Stimulated activated CD4-positive, alpha-beta T cell treated with anti-CD3 and anti-CD28 coated beads, TNF-alpha, amount 100 ng/mL, for 4 hours (primary cell): ENCODE data around the gene CMTM3.
"Not testable (repeated sequence)": the region's sequence is repeated elsewhere in the genome, so short reads cannot be mapped to it uniquely, and the experiment has no call there.

ENCODE experiments used
- DNase-seq, 3 experiments: peaks; one replicate each; pipeline ENCODE4 v3.0.0-alpha.2; 2020; ENCODE audit warnings: low read depth in 3 of 3

The CMTM3 gene, protein sequence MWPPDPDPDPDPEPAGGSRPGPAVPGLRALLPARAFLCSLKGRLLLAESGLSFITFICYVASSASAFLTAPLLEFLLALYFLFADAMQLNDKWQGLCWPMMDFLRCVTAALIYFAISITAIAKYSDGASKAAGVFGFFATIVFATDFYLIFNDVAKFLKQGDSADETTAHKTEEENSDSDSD

DNA sequence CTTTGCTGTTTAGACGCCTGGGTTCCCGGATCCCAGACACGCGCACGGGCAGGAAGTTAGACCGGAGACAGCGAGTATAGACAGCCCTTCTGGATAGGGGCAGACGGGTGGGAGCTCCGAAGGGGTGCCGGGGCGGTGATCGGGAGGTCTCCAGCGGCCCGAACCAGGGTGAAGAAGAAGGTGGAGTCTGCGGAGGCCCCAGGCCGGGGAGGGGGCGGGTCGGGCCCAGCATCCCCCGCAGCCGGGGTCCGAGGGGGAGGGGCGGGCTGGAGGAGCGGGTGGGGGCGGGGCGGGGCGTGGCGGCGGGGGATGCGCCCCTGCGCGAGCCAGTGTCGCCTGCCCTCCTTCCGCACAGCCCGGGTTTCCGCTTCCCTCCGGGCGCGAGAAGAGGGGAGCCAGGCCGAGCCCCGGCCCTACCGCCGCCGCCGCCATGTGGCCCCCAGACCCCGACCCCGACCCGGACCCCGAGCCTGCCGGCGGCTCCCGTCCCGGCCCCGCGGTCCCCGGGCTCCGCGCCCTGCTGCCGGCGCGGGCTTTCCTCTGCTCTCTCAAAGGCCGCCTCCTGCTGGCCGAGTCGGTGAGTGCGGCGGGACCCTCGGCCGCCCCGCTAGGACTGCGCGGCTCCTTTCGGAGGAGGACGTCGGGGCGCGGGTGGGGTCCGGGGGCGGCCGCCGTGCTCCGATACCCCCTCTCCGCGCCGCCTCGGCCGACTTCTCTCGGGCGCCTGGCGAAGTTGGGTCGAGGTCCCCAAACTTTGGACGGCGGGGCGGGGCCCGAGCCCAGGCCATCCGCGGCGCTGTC, at the start of gene CMTM3:
CMTM3 (plus strand) TSS at position 329 of the 801 bp plus-strand sequence; CDS start at position 431, 102 bp downstream.
- peak; percentile 52 to 70 (median 62) for DNase-seq

DNA sequence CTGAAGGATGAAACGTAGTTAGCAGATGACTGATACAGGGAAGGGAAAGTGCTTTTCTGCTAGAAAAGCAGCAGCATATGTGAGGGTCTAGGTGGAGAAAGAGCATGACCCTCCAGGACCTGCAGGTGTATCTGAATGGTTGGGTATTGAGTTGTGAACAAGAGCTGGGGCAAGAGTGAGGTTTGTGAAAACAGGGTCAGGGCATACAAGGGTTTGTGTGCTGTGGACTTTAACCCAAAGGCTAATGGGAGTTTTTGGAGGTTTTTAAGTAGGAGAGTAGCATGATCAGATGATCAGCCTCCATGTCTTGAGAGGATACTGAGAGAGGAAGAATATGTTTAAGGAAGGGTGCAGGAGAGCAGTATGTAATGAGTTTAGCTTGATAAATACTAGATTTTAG, 44.4 kb upstream of the CMTM3 start:
- no peak for DNase-seq

DNA sequence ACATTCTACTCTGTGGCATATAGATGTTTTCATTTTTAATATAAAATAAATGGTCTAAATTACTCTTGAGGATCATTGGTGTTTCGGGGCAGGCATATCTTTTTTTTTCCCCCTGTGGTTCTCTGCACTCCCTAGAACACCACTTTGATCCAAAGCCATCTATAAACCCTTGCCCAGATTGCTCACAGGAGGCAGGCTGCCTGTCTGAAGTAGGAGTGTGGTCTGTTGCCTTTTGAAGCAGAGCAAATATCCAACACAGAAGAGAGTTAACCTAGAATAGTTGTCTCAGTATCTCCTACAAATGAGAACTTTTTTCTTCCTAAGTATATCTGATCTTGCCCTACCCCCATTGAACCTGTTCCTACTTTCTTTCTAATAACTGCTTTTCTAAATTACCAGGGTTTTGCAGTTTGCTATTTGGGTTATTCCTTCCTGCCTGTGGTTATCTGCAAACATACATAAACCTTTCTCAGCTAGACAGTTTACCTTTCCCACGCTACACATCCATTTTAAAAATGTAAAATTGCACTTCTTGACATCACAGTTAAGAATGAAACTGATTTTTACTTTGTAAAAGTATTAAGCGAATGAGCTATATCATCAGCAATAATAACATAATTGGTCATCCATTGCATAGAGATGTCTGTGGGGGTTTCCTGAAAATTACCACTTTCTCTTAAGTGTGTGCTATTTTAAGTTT, 43.0 kb upstream of the CMTM3 start:
- no peak for DNase-seq

DNA sequence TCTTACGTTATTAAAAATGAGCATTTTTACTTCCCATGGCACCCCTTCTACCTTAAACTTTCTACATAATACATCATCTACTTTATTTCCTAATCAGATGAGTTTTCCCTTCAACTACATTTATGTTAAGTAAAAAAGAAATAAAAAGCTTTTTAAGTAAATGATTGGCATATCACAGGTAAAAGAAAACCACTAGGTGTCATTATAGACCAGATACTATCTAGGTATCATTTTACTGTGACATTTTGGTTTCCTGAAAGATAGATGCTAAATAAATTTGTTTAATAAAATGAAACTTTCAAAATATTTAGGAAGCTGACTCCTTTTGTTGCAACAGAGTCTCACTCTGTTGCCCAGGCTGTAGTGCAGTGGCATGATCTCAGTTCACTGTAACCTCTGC, 42.1 kb upstream of the CMTM3 start:
- DNase-seq, result no peak

DNA sequence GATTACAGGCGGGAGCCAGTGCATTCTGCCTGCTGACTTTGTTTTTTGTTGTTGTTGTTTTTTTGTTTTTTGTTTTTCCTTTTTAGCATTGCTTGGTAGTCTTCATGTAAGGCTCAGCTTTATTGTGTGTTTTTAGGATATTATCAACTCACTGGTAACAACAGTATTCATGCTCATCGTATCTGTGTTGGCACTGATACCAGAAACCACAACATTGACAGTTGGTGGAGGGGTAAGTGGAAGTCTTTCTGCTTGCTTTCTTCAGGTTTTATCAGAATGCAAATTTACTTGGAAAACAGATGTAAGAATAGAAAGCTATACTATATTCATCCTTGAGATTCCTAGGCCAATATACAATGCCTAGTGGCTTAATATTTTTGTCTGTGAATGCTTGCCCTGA, 41.5 kb upstream of the CMTM3 start:
- no peak for DNase-seq

DNA sequence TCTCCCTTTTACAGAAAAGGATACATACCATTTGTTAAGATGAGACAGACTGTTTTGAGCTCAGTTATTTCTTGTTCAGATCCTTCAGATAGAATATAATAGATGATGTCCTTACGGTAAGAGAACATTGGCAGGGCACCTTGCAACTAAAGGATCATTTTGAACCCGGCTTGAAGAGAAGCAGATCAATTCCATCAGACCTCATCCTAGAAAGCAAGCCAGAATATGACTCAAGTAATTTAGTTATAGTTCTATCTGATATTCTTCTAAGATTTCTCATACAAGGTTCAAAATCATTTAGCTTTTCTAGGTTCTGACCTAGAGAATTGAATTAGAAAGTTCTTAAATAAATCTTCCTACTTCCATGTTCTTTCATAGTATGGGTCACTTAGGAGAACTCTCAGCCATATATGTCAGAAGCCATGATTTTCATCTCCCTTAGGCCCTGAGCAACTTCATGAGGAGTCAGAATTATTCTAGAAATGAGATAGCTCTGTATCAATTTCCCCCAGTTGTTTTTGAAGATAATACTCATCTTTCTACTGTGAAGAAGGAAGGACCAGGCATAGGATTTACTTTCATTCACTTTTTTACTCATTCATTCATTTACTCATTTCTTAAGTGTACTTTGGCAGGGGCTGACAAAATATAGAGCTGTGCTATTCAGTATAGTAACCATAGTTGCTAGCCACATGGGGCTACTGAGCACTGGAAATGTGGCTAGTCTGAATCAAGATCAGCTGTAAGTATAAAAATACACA, 40.8 kb upstream of the CMTM3 start:
- no peak for DNase-seq

DNA sequence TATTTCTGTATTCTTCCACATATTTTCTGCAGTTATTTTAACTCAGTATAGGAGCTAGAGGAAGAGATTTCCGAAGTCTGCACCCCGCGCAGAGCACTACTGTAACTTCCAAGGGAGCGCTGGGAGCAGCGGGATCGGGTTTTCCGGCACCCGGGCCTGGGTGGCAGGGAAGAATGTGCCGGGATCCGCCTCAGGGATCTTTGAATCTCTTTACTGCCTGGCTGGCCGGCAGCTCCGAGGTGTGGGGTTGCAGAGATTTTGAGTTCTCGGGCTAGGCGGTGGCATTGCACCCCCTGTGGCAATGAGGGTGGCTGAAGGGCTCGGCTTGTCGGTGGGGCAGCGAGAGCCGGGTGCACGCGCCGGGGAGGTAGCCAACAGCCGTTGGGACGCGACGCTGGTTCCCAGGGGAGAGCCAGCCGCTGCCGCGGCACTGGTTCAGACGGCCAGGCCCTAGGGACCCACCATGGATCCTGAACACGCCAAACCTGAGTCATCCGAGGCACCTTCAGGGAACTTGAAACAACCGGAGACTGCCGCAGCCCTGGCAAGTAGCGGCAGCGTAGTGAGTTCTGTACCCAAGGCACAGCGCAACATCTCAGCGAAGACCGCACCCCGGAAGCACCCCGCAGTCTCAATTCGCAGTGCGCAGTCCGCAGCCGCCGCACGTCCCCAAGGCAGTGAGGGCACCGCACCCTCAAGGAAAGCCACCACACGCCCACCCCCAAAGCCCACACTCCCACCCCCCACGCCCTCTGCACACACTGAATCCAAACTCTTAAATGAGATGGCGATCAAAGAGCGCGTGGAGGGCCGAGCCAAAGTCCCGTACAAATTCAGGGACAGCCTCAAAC, 38.2 kb upstream of the CMTM3 start, which contains the start of gene CMTM1:
CMTM1 (plus strand) TSS at position 389 of the 851 bp plus-strand sequence; CDS start at position 464, 75 bp downstream.
- no peak for DNase-seq

DNA sequence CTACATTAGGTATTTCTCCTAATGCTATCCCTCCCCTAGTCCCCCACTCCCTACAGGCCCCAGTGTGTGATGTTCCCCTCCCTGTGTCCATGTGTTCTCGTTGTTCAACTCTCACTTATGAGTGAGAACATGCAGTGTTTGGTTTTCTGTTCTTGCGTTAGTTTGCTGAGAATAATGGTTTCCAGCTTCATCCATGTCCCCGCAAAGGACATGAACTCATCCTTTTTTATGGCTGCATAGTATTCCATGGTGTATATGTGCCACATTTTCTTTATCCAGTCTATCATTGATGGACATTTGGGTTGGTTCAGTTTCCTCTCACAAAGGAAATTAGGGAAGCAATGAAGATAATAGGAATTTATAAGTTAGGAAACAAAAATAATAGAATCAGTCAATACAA, 37.2 kb upstream of the CMTM3 start:
- DNase-seq, result not testable (repeated sequence)

DNA sequence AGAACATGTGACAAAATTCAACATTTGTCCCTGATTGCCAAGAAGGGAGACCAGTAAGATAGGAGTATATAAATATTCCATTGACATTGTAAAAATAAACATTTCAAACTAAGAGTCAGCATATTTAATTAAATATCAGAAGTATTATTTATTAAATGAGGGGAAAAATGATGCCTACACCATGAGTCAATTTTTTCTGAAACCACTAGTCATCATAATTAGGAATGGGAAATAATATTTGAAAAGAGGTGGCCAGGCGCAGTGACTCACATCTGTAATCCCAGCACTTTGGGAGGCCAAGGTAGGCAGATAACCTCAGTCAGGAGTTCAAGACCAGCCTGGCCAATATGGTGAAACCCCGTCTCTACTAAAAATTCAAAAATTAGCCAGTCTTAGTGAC, 36.1 kb upstream of the CMTM3 start:
- no peak for DNase-seq

DNA sequence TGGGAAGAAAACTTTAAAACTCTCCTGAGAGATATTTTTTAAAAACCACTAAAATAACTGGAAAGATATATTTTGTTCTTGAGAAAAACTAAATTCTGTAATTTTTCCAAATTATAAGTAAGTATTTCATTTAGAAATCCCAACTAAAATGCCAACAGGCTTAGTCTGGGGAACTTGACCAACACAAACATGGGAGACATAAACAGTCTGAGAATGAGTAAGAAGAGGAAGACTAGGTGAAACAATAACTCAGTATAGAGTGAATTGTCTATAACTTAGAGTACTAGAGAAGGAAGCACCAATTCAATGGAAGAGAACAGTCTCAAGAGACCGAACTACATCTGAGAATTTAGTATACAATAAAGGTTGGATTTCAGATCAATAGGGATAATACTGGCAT, 35.4 kb upstream of the CMTM3 start:
- DNase-seq, result no peak

DNA sequence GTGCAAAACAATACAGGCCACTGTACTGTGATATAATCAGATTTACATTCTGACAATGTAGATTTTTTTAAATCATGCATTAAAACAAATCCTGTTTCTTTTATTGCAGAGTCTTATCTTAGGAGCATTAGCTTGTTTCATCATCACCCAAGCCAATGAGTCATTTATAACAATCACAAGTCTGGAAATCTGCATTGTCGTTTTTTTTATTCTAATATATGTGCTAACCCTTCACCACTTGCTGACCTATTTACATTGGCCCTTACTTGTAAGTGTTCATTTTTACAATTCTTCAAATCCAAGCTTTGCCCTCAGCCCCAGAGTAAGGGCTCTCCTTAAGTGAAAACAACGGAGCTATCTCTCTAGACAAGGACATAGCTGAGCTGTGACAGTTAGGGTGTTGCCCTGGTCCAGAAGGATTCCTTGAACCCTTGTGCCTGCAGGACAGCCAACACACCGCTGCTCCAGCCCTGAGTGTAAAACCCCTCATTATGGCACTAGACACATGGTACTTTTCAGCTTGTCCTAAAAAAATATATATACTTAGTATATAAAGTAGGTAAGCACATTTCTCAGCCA, 34.6 kb upstream of the CMTM3 start:
- DNase-seq, result no peak

DNA sequence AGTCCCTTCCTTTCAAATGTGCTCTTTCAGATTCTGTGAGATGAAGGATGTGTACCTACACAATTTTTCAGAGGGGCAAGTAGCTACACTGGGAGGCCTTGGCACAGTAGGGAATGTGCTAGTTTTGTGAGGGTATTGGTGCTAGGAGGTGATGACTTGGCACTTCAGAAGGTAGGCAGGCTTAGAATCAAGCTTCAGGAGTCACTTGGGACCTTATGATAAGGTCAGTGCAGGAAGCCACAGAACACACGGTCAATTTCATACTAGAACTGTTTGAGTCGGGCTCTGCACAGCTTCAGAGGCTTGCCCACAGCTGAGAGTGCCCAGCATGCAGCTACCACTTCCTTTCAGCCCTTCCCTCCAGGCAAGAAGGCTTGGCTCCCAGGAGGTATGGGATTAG, 32.1 kb upstream of the CMTM3 start:
- DNase-seq, result no peak

DNA sequence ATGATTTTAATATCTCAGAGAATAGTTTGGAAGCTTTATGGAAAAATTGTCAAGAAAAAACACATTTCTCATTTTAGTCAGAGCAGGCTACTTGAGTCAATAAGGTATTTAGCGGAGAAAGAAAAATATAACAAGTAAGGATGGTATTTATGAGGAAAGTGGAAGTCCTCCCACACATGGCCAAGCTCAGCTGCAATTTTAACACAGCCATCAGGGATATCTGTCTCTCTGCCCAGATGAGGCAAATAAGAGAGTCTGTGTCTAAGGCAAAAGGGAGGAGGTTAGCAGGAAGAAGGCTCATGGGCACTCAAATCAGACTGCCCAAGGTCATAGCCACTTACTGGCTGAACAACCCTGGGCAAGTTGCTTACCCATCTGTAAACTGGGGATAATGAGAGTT, 30.4 kb upstream of the CMTM3 start:
- DNase-seq, result no peak

DNA sequence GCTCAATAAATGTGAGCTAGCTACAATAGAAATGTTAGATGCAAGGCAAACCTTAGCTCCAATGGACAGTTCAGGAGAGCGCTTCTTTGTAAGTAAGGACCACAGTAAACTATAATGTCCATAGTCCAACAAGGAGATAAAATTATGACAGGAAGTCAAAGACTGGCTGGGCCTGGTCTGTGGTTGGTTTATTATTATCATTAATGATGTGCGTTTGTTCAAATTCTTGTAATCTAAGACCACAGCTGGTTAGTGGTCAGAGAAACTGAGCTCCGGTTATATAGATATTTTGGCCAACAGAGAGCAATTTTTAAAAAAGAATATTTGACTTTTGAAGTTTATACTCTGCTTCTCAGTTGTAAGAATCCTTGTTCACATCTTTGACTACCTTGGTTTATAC, 30.0 kb upstream of the CMTM3 start:
- DNase-seq, result no peak

DNA sequence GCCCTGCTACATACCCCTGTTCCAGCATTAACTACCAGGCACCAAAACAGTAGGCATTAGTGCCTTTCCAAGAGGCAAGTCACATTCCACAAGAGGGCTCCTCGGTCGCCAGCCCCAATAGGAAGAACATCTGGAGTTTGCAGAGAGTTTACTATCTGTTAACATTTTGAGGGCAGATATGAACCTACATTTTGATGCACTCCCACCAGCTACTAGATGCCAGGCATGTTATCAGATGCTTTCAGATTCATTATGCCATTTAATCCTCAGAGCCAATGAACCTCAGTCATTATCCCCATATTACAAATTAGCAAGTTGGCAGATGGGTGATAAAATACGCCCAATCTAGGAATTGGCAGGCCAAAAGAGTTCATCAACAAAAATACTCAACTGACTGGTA, 29.4 kb upstream of the CMTM3 start:
- no peak for DNase-seq

DNA sequence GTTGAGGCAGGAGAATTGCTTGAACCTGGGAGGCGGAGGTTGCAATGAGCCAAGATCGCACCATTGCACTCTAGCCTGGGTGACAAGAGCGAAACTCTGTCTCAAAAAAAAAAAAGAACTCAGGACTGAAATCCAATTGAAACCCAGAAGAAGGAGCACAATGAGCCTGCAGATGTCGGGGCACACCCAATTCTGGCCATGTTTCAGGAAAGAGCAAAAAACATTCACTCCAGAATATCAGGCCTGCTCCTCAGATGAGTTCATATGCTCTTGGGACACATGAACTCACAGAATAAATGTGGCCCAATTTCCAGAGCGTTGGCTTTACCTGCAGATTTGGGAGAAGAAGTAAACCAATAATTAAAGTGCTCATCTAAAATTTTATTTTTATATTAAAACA, 28.2 kb upstream of the CMTM3 start:
- DNase-seq, result no peak

DNA sequence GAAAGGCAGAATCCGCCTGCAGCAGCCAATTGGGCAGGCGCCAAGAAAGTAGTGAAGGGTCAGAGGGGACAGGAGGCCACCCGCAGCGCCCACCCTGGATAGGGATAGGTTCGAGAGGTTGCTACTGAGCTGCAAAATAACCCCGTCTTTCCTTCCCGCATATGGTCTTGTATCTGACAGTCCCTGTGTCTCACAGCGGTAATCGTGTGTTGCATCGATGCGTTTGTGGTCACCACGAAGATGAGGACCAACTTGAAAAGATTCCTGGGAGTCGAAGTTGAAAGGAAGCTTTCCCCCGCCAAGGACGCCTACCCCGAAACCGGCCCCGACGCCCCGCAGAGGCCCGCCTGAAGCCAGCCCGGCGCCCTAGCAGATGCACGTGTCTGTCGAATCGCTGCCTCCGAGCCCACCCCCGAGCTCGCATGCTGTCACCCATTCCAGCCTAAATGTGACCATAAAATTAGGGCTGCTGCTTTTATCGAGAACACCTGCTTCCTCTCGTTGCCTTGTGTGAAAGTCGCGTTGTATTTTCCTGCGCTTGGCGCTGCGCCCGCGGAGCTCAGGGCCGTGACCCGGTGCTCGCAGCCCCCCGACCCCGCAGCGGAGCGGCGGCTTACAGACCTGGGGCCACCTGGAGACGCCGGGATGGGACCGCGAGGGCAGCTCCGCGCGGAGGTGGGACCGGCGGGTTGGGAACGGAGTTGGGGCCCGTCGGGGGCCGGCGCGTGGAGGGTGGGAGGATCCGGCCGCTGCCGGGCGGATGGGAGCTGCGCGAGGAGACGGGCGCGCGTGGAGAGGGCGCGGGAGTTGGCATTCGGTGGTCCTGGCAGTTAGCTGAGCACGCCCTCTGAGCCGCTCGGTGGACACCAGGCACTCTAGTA, 25.6 kb upstream of the CMTM3 start, which contains the start of gene CMTM2:
CMTM2 (plus strand) TSS at position 813 of the 881 bp plus-strand sequence. CDS start 145 bp downstream, outside the sequence.
- no peak for DNase-seq

DNA sequence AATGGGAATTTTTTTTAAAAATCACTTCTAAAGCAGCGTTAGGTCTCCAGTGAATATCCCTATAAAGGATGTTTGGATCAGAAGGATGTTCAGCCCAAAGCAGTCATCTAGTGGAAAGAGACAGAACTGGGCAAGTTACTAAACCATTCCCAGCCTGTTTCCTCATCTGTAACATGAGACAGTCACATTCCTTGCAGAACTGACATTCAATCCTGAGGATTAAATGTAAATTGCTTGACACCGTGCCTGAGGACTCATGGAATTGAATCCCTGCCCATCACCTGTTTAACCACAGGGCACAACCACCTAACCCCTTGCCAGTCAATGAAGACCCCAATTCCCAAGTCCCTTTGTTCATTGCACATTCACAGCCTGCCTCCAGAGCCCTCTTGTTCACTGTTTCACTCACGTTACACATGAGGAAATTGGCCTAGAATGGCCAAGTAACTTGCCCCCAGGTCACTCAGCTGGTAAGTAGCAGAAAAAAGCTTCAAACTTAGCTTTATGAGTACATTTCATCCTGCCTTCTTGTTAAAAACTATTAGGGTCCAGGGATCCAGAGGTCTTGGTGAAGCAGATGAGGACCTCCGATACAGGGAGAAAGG, 23.8 kb upstream of the CMTM3 start:
- no peak for DNase-seq
